HepG2 (cell line): ENCODE measurements around the gene EIF4G1. TPM values are rescaled to one million over a fixed set of nuclear protein-coding genes. Genes with fewer than 3 reads are reported as not detected.

Experiments
- ARID5B ChIP-seq: IDR thresholded peaks from 2 replicates; pipeline ENCODE4 v1.4.0; 2020; ENCODE audit warnings: mild to moderate bottlenecking, missing genetic modification reagents
- EP300 ChIP-seq, 3 experiments: sonication (generic) in 1 of 3; formaldehyde crosslinking in 1 of 3; IDR thresholded peaks; 2 replicates each; pipeline versions ENCODE4 v1.5.1 to v1.6.1; 2011 to 2020; ENCODE audit warnings: low read depth in 2 of 3, low read length in 2 of 3, borderline replicate concordance in 1 of 3, improper control_type of control experiment in 1 of 3, mild to moderate bottlenecking in 1 of 3, missing genetic modification reagents in 1 of 3, moderate library complexity in 1 of 3
- HBP1 ChIP-seq: IDR thresholded peaks from 2 replicates; pipeline ENCODE4 v1.6.1; 2016; ENCODE audit warnings: low read depth, control low read depth
- HIC2 ChIP-seq: sonication (generic); formaldehyde crosslinking; IDR thresholded peaks from 2 replicates; pipeline ENCODE4 v1.9.0; 2022; ENCODE audit warnings: low read depth, missing genetic modification reagents
- HOXA9 ChIP-seq: sonication (generic); formaldehyde crosslinking; IDR thresholded peaks from 2 replicates; pipeline ENCODE4 v1.8.1; 2022; ENCODE audit warnings: missing genetic modification reagents, mild to moderate bottlenecking, moderate library complexity, borderline replicate concordance
- NPAS2 ChIP-seq: sonication (generic); formaldehyde crosslinking; IDR thresholded peaks from 2 replicates; pipeline ENCODE4 v1.8.0; 2022; ENCODE audit warnings: mild to moderate bottlenecking, missing genetic modification reagents, borderline replicate concordance
- PITX1 ChIP-seq: sonication (generic); formaldehyde crosslinking; IDR thresholded peaks from 2 replicates; pipeline ENCODE4 v1.5.1; 2020; ENCODE audit warnings: mild to moderate bottlenecking, missing genetic modification reagents
- SALL2 ChIP-seq: sonication (generic); formaldehyde crosslinking; IDR thresholded peaks from 2 replicates; pipeline ENCODE4 v1.8.1; 2023; ENCODE audit warnings: mild to moderate bottlenecking, missing genetic modification reagents, inconsistent platforms
- ZNF12 ChIP-seq: sonication (generic); formaldehyde crosslinking; IDR thresholded peaks from 2 replicates; pipeline ENCODE4 v1.5.0; 2020; ENCODE audit warnings: missing genetic modification reagents
- ZUFSP ChIP-seq: sonication (generic); formaldehyde crosslinking; IDR thresholded peaks from 2 replicates; pipeline ENCODE4 v1.9.0; 2021; ENCODE audit warnings: missing genetic modification reagents, mild to moderate bottlenecking, borderline replicate concordance
- polyA plus RNA-seq, 8 experiments: library from polyadenylated mRNA; depleted of rRNA in 3 of 8; stranded (reverse) in 7 of 8; unstranded in 1 of 8; fragments of >200 nt; fragmentation: Illumina TruSeq in 4 of 8; extraction: Trizol in 4 of 8; gene quantifications; 2 replicates each; pipeline versions ENCODE4 v1.2.1 to v1.2.3, GENCODE V29; 2011 to 2016; ENCODE audit warnings: low read depth in 4 of 8, missing spikeins in 1 of 8, mixed read lengths in 1 of 8; ENCODE audit not compliant: insufficient read depth in 1 of 8
- total RNA-seq, 5 experiments: library from RNA; depleted of rRNA; stranded (reverse); fragments of >200 nt; fragmentation: Illumina TruSeq; extraction: Trizol; gene quantifications; 2 replicates each; pipeline ENCODE4 v1.2.3, GENCODE V29; 2016; ENCODE audit warnings: low read depth in 1 of 5

The EIF4G1 gene
- total and polyA plus RNA-seq, 2 of the 13 experiments (the other 11 are each of a cell fraction or from before 2014, with no cell fraction given): 208 to 213 TPM

GRCh38 chr3:184308744-184309143, 5.7 kb upstream of the EIF4G1 start (continued):
- TF ChIP-seq HIC2 (CRISPR knock-in tag) (no peak), PITX1 (CRISPR knock-in tag) (no peak), HOXA9 (CRISPR knock-in tag) (no peak), EP300 (IDR thresholded peaks at IDR 0.05; ENCODE audit: low read depth in 2 of 2, low read length in 2 of 2) (no peak), EP300 (CRISPR knock-in tag; IDR thresholded peaks at IDR 0.05; ENCODE audit: borderline replicate concordance) (no peak), ARID5B (CRISPR knock-in tag) (no peak), HBP1 (CRISPR knock-in tag) (no peak), ZNF12 (no peak), SALL2 (no peak), ZUFSP (CRISPR knock-in tag) (no peak), NPAS2 (no peak)
